ENCODE data around the gene CCDC88B.

- TF ChIP-seq YY1 (IDR thresholded peaks at IDR 0.05; ENCODE audit: insufficient read depth, insufficient read length) (no peak), SUZ12 (IDR thresholded peaks at IDR 0.05; ENCODE audit: extremely low read depth, insufficient read depth, insufficient read length) (no peak)
Measured at GRCh38 chr11:64403106-64403505, 63.1 kb downstream of the CCDC88B start.
